Measurements from ENCODE around the gene PRKCE. TPM values are rescaled to one million over a fixed set of nuclear protein-coding genes. Genes with fewer than 3 reads are reported as not detected.

PRKCE gene
- total and polyA plus RNA-seq, 2 of the 8 experiments (the other 6 are each of a cell fraction or from before 2014, with no cell fraction given), result 0.54 to 2.1 TPM

GRCh38 chr2:46198966-46199365, 547.5 kb downstream of the PRKCE start:
- Histone ChIP-seq H2AK5ac (ENCODE audit: low read depth, low read length) (no peak overlapping the region), H3K4me2 (ENCODE audit: insufficient read depth in 1 of 2, low read depth in 2 of 2, low read length in 2 of 2) (no peak overlapping the region), H3K36me3 (ENCODE audit: control insufficient read depth in 2 of 4, insufficient read depth in 4 of 4, low read length in 3 of 4) (no peaks in the 10 kb centered on the region), H3K79me1 (ENCODE audit: low read depth, low read length) (no peaks in the 10 kb centered on the region), H2BK20ac (ENCODE audit: low read length) (no peak overlapping the region), H3K14ac (ENCODE audit: insufficient read length) (no peak overlapping the region), H3K56ac (replicated peaks; ENCODE audit: insufficient read length, low read depth, low read length) (no peak overlapping the region), H3K23ac (ENCODE audit: insufficient read length) (no peak overlapping the region), H3K4ac (replicated peaks; ENCODE audit: insufficient read length, low read depth, low read length) (no peak overlapping the region), H4K91ac (replicated peaks; ENCODE audit: insufficient read length, low read length) (no peak overlapping the region), H3K27ac (ENCODE audit: low read depth, low read length) (no peak overlapping the region), H3K27me3 (replicated peaks in 1 of 4; ENCODE audit: control insufficient read depth in 3 of 4, extremely low read depth in 1 of 4, insufficient read depth in 3 of 4, low read length in 3 of 4) (no peaks in the 10 kb centered on the region), H3K23me2 (ENCODE audit: low read depth, low read length) (no peaks in the 10 kb centered on the region), H3K18ac (ENCODE audit: extremely low read depth, low read length) (no peak overlapping the region), H4K8ac (ENCODE audit: extremely low read depth, insufficient read depth, low read length) (no peak overlapping the region), H3K9ac (replicated peaks in 1 of 4; ENCODE audit: extremely low read depth in 1 of 4, low read depth in 3 of 4, low read length in 3 of 4) (no peak overlapping the region), H3K4me1 (replicated peaks in 1 of 4; ENCODE audit: control insufficient read depth in 3 of 4, insufficient read depth in 4 of 4, low read length in 3 of 4) (no peaks in the 10 kb centered on the region; a peak in 2 of 7 replicates), H2AFZ (ENCODE audit: low read length) (no peak overlapping the region), H4K20me1 (replicated peaks in 1 of 2; ENCODE audit: control insufficient read depth in 1 of 2, insufficient read depth in 2 of 2, low read length in 2 of 2) (no peaks in the 10 kb centered on the region), H4K5ac (ENCODE audit: insufficient read length, low read depth, low read length) (no peak overlapping the region), H3K9me3 (ENCODE audit: insufficient read depth in 2 of 2, low read depth in 1 of 2, low read length in 1 of 2) (0 out of 4 replicates have a peak, but pooled peaks cover 0 to 2% of the 10 kb centered on the region in 2 experiments), H2BK12ac (ENCODE audit: low read depth, low read length) (no peak overlapping the region), H2BK5ac (ENCODE audit: low read depth, low read length) (no peak overlapping the region), H3K4me3 (ENCODE audit: extremely low read depth in 1 of 4, insufficient read depth in 2 of 4, low read depth in 3 of 4, low read length in 4 of 4) (no peak overlapping the region), H2BK15ac (ENCODE audit: low read length) (no peak overlapping the region), H2BK120ac (replicated peaks; ENCODE audit: low read depth, low read length) (no peak overlapping the region), H3K79me2 (ENCODE audit: control insufficient read depth in 1 of 2, insufficient read depth in 2 of 2, low read length in 2 of 2) (no peaks in the 10 kb centered on the region)
- ChIA-PET CTCF (ENCODE audit: partially characterized antibody) (interaction anchor here (0.6 to 1.0 kb wide), 3 partner anchors 14 to 148 kb away, joined by 3 read pairs; no protein-coding TSS in a partner anchor), POLR2A (ENCODE audit: partially characterized antibody) (no interaction called here)
- 90% methylated on average over 6 of the region's 6 CpGs; no CpG with 5 or more reads in 1 of the 2 experiments for WGBS, 2 experiments (ENCODE audit: extremely low coverage in 1 of 2, insufficient coverage in 1 of 2, insufficient read length in 1 of 2, insufficient replicate concordance in 2 of 2, low coverage in 1 of 2, low lambda C conversion rate in 2 of 2, missing lambda C conversion rate in 1 of 2)
- FAIRE-seq, result no peak
- no peak for DNase-seq (ENCODE audit: low read depth in 1 of 2, low spot score in 2 of 2)
- no peak for TF ChIP-seq RXRA (IDR thresholded peaks at IDR 0.05; ENCODE audit: insufficient read depth, low read depth, low read length)
